ENCODE measurements around the gene PHC2. TPM values are rescaled to one million over a fixed set of nuclear protein-coding genes. Genes with fewer than 3 reads are reported as not detected.

PHC2 gene
- total and polyA plus RNA-seq, 9 of the 15 experiments (the other 6 are each of a cell fraction or from before 2014, with no cell fraction given) = 3.1 to 67.6 (median 34.6) TPM

DNA sequence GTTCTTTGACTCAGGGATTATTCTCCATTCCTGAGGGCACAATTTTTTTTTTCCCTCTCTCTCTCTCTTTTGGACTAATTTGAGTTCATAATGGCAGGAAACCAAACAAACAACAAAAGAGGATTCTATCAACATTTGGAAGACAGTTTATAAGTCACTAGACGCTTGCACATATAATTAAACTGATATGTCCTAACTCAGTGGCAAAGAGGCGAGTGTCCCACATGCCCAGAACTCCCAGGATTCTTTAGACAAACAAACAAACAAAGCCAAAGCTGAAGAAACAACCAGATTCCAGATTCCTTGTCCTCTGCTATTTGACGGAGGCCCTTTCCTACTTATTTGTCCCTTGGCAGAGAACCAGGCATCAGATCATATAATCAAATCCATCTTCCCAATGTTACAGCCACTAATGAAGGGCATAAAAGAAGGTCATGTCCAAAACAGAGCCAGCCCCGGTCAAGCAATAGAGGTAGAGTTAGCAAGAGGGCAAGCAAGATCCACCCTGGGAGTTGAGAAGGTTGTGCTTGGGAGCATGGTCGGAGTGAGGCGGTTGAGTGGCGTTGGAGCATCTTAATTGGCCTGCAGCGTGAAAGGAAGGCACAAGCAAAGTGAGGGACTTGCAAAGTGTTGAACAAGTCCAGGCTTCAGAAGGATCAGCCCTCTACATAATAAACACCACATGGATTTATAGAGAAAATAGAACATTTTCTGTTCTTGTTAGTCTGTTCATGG, 144.3 kb downstream of the PHC2 start:
- ATAC-seq = no peak
- ChIA-PET CTCF (ENCODE audit: low intra/inter-chr PET ratio) (interaction anchor here (0.6 kb wide), 1 partner anchor 53 kb away, joined by 3 read pairs; no protein-coding TSS in a partner anchor), POLR2A (no interaction called here)
- H2AFZ ChIP-seq (ENCODE audit: low read depth, low read length) = no peak overlapping the region
- no peaks in the 10 kb centered on the region for H3K36me3 ChIP-seq (ENCODE audit: control insufficient read depth, insufficient read depth, low read length)
- H3K79me2 ChIP-seq (ENCODE audit: control insufficient read depth, insufficient read depth, low read length) = no peaks in the 10 kb centered on the region
- no peak for TF ChIP-seq KAT7 (CRISPR knock-in tag; IDR thresholded peaks at IDR 0.05; ENCODE audit: borderline replicate concordance)
- TF ChIP-seq ZNF695 (CRISPR knock-in tag; IDR thresholded peaks at IDR 0.05) = no peak
- TF ChIP-seq ZFPM2 (CRISPR knock-in tag; IDR thresholded peaks at IDR 0.05) = no peak
- no peak for TF ChIP-seq ZNF143 (CRISPR knock-in tag; IDR thresholded peaks at IDR 0.05)
- TF ChIP-seq, protein P1, sequence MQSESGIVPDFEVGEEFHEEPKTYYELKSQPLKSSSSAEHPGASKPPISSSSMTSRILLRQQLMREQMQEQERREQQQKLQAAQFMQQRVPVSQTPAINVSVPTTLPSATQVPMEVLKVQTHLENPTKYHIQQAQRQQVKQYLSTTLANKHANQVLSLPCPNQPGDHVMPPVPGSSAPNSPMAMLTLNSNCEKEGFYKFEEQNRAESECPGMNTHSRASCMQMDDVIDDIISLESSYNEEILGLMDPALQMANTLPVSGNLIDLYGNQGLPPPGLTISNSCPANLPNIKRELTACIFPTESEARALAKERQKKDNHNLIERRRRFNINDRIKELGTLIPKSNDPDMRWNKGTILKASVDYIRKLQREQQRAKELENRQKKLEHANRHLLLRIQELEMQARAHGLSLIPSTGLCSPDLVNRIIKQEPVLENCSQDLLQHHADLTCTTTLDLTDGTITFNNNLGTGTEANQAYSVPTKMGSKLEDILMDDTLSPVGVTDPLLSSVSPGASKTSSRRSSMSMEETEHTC (IDR thresholded peaks at IDR 0.05) = no peak
- no peak for TF ChIP-seq ZKSCAN8 (CRISPR knock-in tag; IDR thresholded peaks at IDR 0.05)
- no peak for TF ChIP-seq ZFX (CRISPR knock-in tag; IDR thresholded peaks at IDR 0.05)
- TF ChIP-seq RCOR1 (IDR thresholded peaks at IDR 0.05; ENCODE audit: borderline replicate concordance in 1 of 2, low read depth in 2 of 2, low read length in 2 of 2) = no peak
- TF ChIP-seq, protein P2, sequence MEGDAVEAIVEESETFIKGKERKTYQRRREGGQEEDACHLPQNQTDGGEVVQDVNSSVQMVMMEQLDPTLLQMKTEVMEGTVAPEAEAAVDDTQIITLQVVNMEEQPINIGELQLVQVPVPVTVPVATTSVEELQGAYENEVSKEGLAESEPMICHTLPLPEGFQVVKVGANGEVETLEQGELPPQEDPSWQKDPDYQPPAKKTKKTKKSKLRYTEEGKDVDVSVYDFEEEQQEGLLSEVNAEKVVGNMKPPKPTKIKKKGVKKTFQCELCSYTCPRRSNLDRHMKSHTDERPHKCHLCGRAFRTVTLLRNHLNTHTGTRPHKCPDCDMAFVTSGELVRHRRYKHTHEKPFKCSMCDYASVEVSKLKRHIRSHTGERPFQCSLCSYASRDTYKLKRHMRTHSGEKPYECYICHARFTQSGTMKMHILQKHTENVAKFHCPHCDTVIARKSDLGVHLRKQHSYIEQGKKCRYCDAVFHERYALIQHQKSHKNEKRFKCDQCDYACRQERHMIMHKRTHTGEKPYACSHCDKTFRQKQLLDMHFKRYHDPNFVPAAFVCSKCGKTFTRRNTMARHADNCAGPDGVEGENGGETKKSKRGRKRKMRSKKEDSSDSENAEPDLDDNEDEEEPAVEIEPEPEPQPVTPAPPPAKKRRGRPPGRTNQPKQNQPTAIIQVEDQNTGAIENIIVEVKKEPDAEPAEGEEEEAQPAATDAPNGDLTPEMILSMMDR (IDR thresholded peaks at IDR 0.05 in 2 of 3, conservative IDR thresholded peaks at IDR 0.05 in 1 of 3; ENCODE audit: insufficient read depth in 2 of 3, low read depth in 1 of 3, low read length in 3 of 3) = no peak
- TF ChIP-seq ZNF408 (CRISPR knock-in tag; IDR thresholded peaks at IDR 0.05; ENCODE audit: low read depth) = no peak
- H3K4me1 ChIP-seq (replicated peaks in 1 of 2; ENCODE audit: control insufficient read depth in 2 of 2, insufficient read depth in 2 of 2, low read length in 2 of 2) = peaks cover 0 to 2% of the 10 kb centered on the region in 2 experiments; a peak in 1 of 5 replicates
- no peak overlapping the region for H3K4me2 ChIP-seq (ENCODE audit: insufficient read depth, low read length)
- intact Hi-C loops (cut with micrococcal nuclease) = no loop called here
- no peak overlapping the region for H3K4me3 ChIP-seq
- BruUV-seq (replicated peaks) = no TSS peak
- no peak overlapping the region for H3K9ac ChIP-seq (ENCODE audit: insufficient read depth in 1 of 2, low read depth in 2 of 2, low read length in 2 of 2)
- no peak for FAIRE-seq
- no peaks in the 10 kb centered on the region for H3K9me3 ChIP-seq (replicated peaks; ENCODE audit: control insufficient read depth, insufficient read depth, low read depth, low read length)
- no peaks in the 10 kb centered on the region; the same call in 1 of the 2 replicates for H4K20me1 ChIP-seq (replicated peaks; ENCODE audit: control insufficient read depth, insufficient read depth, low read length)
- no peak overlapping the region for H3K27ac ChIP-seq (ENCODE audit: extremely low read depth, low read depth, low read length)
- in situ Hi-C loops (cut with MboI) = no loop called here
- peaks cover 39 to 43% of the 10 kb centered on the region in 2 experiments for H3K27me3 ChIP-seq (ENCODE audit: control insufficient read depth in 2 of 2, insufficient read depth in 2 of 2, low read length in 2 of 2)
- WGBS (ENCODE audit: insufficient coverage, low coverage, missing lambda C conversion rate) = 2% methylated on average over 8 of the region's 8 CpGs
- no peak for DNase-seq (ENCODE audit: extremely low read depth in 1 of 4, low spot score in 3 of 4)
- no peaks in the 10 kb centered on the region for H3K9me1 ChIP-seq (ENCODE audit: control insufficient read depth, insufficient read depth, low read length)

Measured in K562 (cell line).